Sciatic nerve (tissue), 2 donors: ENCODE results near the gene RASEF. TPM values are rescaled to one million over a fixed set of nuclear protein-coding genes. Genes with fewer than 3 reads are reported as not detected.

ENCODE experiments used
- ATAC-seq: fragments of 200-7000 bp; cut with Tn5 transposase; one replicate; pipeline ENCODE4 v1.9.1; 2020; ENCODE audit warnings: mild to moderate bottlenecking, moderate library complexity
- DNase-seq: peaks from one replicate; pipeline ENCODE4 v3.0.0-alpha.2; 2020; ENCODE audit warnings: low spot score
- intact Hi-C: fragments of 100-400 bp; cut with DNase I; formaldehyde crosslinking; loops from one replicate; pipeline ENCODE4 v1.14.2; 2022
- total RNA-seq: library from RNA; stranded (reverse); fragmentation: NEBNext Ultra II Directional; extraction: Animal tissue kit (Norgen Biotek cat#: 25700); gene quantifications from one replicate; pipeline ENCODE4 v1.2.1, GENCODE V29; 2021
- donor health status: DM: no; HTN: no; CAD: no.
- donor health status: DM: no; HTN: no; CAD: no.

The RASEF gene
- total RNA-seq, 1 donor from 2014 or later: 0.09 TPM

DNA sequence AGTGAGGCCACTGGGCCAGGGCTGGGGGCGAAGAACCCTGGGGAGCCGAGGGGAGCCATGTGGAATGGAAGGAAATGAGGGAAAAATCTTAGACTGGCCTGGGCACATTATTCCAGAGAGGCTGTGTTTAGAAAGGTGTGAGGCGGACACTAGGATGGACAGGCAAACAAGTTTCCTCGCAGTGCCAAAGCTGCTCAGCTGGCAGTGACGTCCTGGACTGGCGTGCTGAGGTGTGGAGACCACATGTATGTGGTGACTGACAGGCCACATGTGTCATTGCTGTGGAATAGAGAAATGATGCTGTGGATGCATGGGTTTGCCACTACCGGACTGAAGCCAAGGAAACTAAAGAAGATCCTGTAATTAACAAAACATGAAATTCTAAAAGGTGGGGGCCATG, 42.6 kb downstream of the RASEF start:
- no peak for DNase-seq
- intact Hi-C loops: no loop called here
- ATAC-seq: no peak

DNA sequence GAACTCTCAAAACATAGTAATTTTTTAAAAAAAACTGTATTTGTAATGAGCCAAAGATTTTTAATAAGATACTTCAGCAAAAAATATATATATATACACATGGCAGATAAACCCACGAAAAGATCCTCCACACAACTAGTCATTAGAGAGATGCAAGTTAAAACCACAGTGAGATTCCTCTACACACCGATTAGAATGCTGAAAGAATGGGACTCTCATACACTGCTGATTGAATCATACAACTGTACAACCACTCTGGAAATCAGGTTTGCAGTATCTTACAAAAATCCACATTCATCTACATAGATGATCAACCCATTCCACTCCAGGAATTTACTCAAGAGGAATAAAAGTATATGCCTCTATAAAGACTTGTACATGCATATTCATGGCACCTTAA, 43.7 kb downstream of the RASEF start:
- ATAC-seq (no peak), DNase-seq (no peak)
- intact Hi-C loops: no loop called here

GRCh38 chr9:83015897-83016296, 47.0 kb downstream of the RASEF start:
- ATAC-seq (no peak), DNase-seq (no peak)
- intact Hi-C loops: no loop called here

DNA sequence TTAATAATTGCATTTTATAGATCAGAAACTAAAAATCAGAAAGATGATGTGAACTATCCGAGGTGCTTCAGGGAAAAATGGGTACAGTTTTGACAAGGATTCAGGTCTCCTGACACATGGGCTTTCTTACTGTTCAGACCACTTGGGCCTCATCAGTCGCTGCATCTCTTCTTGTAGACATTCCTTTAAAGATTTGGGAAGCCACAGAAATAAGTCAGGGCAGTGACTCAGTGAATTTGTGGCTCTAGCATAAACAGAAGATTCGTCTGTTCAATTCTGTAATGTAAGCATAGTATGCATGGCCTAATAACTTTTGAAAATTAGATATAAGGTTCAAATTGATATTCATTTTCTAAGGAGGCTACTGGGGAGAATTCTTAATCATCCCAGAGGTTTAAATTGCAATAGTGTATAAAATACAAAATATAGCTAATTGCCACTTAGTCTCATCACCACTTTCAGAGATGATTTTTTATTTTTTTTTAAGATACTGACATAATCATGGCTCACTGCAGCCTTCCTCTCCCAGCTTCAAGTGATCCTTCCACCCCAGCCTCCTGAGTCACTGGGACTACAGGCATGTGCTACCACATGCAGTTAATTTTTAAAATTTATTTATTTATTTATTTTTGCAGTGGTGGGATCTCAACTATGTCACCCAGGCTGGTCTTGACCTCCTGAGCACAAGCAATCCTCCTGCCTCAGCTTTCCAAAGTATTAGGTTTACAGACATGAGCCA, 48.9 kb downstream of the RASEF start:
- intact Hi-C loops: no loop called here
- ATAC-seq: no peak
- DNase-seq: no peak

- ATAC-seq (no peak), DNase-seq (no peak)
- intact Hi-C loops: no loop called here
Measured at GRCh38 chr9:83012922-83013838, 49.8 kb downstream of the RASEF start.

DNA sequence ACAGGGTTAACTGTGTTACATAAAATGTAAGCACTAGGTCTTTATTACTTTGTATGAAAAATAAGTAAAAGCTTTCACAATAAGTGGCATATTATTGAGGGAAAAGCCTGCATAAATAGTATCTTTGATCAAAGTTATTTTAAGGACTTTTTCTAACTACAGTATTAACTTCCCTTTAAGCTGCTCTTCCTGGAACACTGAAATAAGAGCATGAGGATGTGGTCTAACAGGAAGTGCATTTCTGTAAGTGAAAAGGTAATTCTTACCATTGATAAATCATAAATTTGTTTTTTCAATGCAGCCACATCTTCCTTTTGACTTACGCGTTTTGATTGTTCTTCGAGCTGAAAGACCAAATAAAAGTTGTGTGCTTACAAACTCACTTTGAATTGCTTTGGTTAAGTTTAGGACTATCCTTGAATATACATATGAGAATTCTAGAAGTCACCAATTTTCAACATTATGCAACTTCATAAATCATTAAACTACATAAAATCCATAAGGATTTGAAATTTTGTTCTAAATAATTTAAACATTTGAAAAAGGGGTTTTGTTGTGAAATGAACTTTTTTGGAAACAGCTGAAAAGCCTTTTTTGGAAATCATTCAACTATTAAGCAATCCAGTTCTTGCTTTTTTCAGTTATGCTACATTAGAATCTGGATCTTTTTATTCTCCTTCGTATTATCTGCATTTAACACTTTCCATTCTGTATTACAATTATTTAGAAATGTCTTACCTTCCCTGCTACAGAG, 50.6 kb downstream of the RASEF start:
- intact Hi-C loops: no loop called here
- DNase-seq: no peak

DNA sequence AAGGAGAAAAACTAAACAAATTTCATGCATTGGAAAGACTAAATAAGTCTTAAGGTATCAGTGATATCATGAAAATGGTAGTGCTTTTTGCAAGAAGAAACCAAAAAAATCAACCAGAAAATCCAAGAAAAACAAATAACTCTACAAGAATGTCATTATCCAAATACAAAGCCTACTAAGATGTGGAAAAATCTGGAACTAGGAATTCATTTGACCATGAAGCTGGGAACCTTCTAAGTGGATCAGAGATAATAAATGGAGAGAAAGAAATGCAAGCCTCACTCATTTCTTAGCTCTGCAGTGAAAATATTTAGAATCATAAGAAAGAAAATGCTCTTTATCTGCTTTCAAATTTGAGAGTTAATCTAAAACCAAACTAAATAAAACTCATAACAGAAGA, 51.3 kb downstream of the RASEF start:
- peak; percentile 71 for ATAC-seq
- intact Hi-C loops: no loop called here
- DNase-seq: no peak

More for the DNA sequence above, 50.6 kb downstream of the RASEF start:
- ATAC-seq: no peak

GRCh38 chr9:83007521-83008300, 55.2 kb downstream of the RASEF start:
- intact Hi-C loops: no loop called here
- ATAC-seq (no peak), DNase-seq (no peak)

DNA sequence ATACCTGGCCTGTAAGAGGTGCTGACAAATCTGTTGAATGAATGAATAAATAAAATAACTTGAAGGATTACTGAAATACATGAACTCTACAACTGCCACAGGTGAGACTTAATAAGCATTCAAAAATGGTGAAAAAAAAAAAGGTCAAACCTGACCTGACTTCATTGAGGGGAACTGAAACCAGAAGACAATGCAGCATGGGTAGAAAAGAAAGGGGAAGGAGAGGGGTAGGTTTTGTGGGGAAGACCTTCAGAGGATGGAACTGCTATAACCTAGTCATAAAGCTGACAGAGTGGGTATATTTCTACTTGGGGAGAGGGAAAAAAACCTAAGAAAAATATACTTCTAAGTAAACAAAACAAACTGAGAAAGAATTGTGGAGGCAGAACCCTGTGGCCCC, 56.6 kb downstream of the RASEF start:
- ATAC-seq (no peak), DNase-seq (no peak)
- intact Hi-C loops: no loop called here

DNA sequence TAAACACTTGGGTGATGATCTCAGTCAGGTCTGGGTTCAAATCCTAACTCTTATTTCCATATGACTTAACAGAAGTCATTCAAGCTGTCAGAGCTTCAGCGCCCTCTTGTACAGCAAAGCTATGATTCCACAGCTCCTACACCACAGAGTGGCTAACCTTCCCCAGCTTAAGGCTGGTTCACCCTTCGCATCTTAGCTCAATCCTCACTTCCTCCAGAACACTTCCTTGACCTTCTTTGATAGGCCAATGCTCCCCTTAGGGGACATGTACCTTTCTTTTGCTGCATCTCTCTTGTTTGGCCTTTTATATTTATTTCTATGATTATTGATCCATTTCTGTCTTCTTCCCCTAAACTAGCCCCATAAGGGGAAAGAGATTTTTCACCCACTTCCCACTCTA, 57.0 kb downstream of the RASEF start:
- ATAC-seq (no peak), DNase-seq (no peak)
- intact Hi-C loops: no loop called here

GRCh38 chr9:83005361-83005760, 57.6 kb downstream of the RASEF start:
- intact Hi-C loops: no loop called here
- no peak for ATAC-seq

GRCh38 chr9:83002329-83002728, 60.6 kb downstream of the RASEF start:
- intact Hi-C loops: no loop called here
- no peak for DNase-seq
- ATAC-seq: no peak

More at GRCh38 chr9:83005361-83005760, 57.6 kb downstream of the RASEF start:
- DNase-seq: no peak

DNA sequence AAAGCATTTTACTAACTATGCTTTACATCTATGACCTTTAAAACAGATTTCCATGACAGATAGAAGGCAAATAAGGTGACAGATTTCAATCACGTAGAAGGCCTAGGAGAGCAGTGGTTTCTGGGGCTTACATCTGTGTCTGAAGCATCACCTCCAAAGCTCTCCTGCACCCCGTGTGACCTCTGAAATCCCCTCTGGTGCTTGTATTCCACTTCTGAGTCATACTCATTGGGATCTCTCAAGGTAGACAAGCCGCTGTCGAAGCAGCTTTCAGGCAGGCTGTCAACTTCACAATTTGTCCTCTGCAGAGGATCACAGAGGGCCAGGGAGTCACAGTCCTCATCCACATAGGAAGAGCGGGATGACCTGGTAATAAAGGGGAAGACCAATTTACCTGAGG, 62.2 kb downstream of the RASEF start:
- intact Hi-C loops: no loop called here
- no peak for DNase-seq
- ATAC-seq: no peak

DNA sequence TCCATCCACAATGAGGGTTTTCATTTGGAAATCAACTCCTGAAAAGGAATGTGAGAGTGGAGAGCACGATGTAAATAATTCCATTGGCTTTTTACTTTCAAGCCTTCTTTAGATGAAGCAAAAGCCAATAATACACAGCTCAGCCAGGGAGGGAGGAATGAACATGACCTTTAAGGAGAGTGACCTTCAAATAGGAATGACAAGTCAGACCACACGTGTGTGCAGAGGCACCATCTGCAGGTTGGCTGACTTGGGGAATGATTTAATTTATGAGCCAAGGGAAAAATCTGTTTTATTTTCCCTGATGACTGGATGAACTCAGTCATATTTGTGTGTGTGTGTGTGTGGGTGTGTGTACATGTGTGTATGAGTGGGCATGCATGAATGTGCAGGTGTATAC, 64.5 kb downstream of the RASEF start:
- DNase-seq: no peak
- intact Hi-C loops: no loop called here
- no peak for ATAC-seq

- intact Hi-C loops: no loop called here
- ATAC-seq (no peak), DNase-seq (no peak)
Measured at GRCh38 chr9:82997476-82998140, 65.3 kb downstream of the RASEF start.

DNA sequence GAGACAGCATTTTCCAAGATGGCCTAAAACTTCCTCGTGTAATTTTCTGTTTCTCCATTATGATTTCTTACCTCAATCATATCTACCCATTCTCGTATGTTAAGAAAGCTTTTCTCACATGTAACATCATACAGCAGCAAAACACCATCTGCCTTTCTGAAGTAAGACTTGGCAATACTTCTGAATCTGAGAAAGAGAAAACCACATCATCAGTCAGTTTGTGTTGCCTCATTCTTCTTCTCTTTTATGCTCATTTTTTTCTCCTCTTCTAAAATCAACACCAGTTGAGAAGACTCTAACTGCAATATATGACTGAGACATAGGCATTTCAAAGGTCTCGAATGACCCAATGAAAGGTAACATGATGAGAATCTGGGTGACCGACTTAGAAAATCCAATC, 66.0 kb downstream of the RASEF start:
- intact Hi-C loops: no loop called here
- no peak for ATAC-seq
- no peak for DNase-seq

DNA sequence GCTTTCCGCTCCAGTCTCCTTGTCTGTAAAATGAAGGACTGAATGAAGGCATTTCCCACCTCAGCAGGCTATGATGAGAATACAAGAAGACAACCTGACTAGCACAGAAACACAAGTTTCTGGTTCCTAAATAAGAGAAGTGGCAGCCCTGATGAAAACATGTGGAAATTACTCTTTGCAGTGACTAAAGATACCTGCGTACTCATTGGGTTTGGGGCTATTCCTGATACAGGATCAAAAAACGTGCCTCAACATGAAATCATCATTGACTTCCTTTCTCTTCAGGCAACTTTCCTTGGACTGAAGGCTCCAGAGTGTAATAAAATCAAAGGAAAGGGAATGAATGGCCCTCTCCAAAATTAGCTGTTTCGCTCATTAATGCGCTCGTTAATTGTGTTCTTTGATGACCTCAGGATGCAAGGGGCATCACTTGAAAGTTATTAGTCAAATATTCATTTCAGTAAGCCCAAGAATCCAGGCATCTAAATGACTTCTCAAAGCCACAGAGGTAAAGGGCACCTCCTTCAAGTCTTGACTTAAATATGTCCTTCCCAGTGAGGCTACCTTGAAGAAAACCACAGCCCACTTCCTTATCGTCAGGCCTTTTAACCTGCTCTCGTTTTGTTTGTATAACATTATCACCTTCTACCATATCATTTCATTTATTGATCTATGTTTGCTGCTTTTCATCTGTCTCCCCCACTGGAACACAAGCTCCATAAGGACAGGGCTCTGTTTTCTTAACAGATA, 68.9 kb downstream of the RASEF start:
- ATAC-seq (no peak), DNase-seq (no peak)
- intact Hi-C loops: no loop called here

DNA sequence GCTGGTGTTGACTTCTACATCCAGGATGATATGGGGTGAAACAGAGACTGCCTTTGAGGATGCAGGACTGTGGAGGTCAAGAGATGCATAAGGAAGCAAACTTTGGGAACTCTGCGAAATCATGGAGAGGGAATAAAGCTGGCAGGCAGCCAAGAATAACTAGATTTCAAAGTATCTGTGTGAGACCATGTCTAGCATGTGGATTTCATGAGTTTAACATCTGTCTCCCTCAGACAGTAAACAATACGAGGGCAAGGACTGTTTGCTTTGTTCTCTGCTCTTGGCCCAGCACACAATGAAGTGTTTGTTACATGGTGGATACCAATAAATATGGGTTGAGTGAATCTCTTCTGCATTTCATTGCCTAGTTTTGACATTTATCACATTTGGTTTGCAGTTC, 71.3 kb downstream of the RASEF start:
- intact Hi-C loops: no loop called here
- DNase-seq: no peak
- ATAC-seq: peak; percentile 86
